ENCODE data around the gene LIN37. TPM values are rescaled to one million over a fixed set of nuclear protein-coding genes. Genes with fewer than 3 reads are reported as not detected.
"Not testable (repeated sequence)": the region's sequence is repeated elsewhere in the genome, so short reads cannot be mapped to it uniquely, and the experiment has no call there.

Gene LIN37
- total and polyA plus RNA-seq, 12 donors = 4.0 to 29.4 (median 5.0) TPM

- ATAC-seq (peak; percentile 9 to 71 (median 45)), DNase-seq (no peak)
- Histone ChIP-seq H3K27me3 (no peaks in the 10 kb centered on the region), H3K9me3 (no peaks in the 10 kb centered on the region), H3K4me3 (no peak overlapping the region), H3K27ac (no peak overlapping the region), H3K36me3 (peaks cover 0 to 41% (median 0%) of the 10 kb centered on the region in 9 donors), H3K4me1 (no peaks in the 10 kb centered on the region)
- TF ChIP-seq CTCF (IDR thresholded peaks at IDR 0.05) = no peak
- WGBS, 2 donors = 60 to 67% methylated on average over 32 to 34 of the region's 34 CpGs
- intact Hi-C loops (cut with DNase I) = no loop called here
These were observed 19.1 kb downstream of the LIN37 start for GRCh38 chr19:35767288-35768081.

GRCh38 chr19:35768082-35768421, 19.7 kb downstream of the LIN37 start:
- Histone ChIP-seq H3K4me1 (no peaks in the 10 kb centered on the region), H3K4me3 (no peak overlapping the region), H3K27ac (no peak overlapping the region), H3K9me3 (no peaks in the 10 kb centered on the region), H3K36me3 (peaks cover 0 to 36% (median 0%) of the 10 kb centered on the region in 9 donors), H3K27me3 (no peaks in the 10 kb centered on the region)
- intact Hi-C loops (cut with DNase I) = no loop called here
- 61 to 69% methylated on average over 15 of the region's 15 CpGs for WGBS, 2 donors
- ATAC-seq (peak in 4 of 8 donors; percentile 3 to 27 (median 10)), DNase-seq (no peak)
- no peak for TF ChIP-seq CTCF (IDR thresholded peaks at IDR 0.05)

- H3K9me3 ChIP-seq, ATAC-seq, H3K27me3 ChIP-seq, H3K36me3 ChIP-seq, DNase-seq, H3K27ac ChIP-seq, H3K4me3 ChIP-seq: not testable (repeated sequence)
- intact Hi-C loops (cut with DNase I) = loop anchor here in 2 of 10 donors (10.0 kb wide), 1 partner anchor 162 kb away; the partner anchor contains the start of gene LRFN3 (in 2 of the 2)
- peaks cover 0 to 18% (median 7%) of the 10 kb centered on the region in 9 donors for H3K4me1 ChIP-seq
- 94 to 95% methylated on average over 5 of the region's 5 CpGs for WGBS, 2 donors
These were observed 24.0 kb downstream of the LIN37 start for GRCh38 chr19:35772362-35772761.

- Histone ChIP-seq H3K9me3 (no peaks in the 10 kb centered on the region), H3K27me3 (no peaks in the 10 kb centered on the region), H3K27ac (no peak overlapping the region), H3K4me1 (peaks cover 0 to 18% (median 7%) of the 10 kb centered on the region in 9 donors), H3K4me3 (no peak overlapping the region), H3K36me3 (peaks cover 0 to 13% (median 0%) of the 10 kb centered on the region in 9 donors)
- 45 to 51% methylated on average over 9 of the region's 9 CpGs for WGBS, 2 donors
- DNase-seq = no peak
- no peak for TF ChIP-seq CTCF (IDR thresholded peaks at IDR 0.05)
- ATAC-seq = no peak
- intact Hi-C loops (cut with DNase I) = loop anchor here in 2 of 10 donors (10.0 kb wide), 1 partner anchor 162 kb away; the partner anchor contains the start of gene LRFN3 (in 2 of the 2)
These were observed 24.8 kb downstream of the LIN37 start for GRCh38 chr19:35773020-35773806.
